Ectodermal cell (in vitro differentiated cells): Measurements from ENCODE around the gene ARHGAP27. TPM values are rescaled to one million over a fixed set of nuclear protein-coding genes. Genes with fewer than 3 reads are reported as not detected.
"Not testable (repeated sequence)": the region's sequence is repeated elsewhere in the genome, so short reads cannot be mapped to it uniquely, and the experiment has no call there.

Source experiments
- H3K27ac ChIP-seq: 2 replicates; pipeline ENCODE4 v1.7.0; 2013; ENCODE audit warnings: mild to moderate bottlenecking, low read depth, low read length; ENCODE audit not compliant: insufficient read depth, poor library complexity, severe bottlenecking
- H3K27me3 ChIP-seq: 2 replicates; pipeline ENCODE4 v1.7.0; 2013; ENCODE audit warnings: mild to moderate bottlenecking, low read length; ENCODE audit not compliant: insufficient read depth, control insufficient read depth, poor library complexity, severe bottlenecking
- H3K36me3 ChIP-seq: one replicate; pipeline ENCODE4 v1.7.0; 2013; ENCODE audit warnings: low read length; ENCODE audit not compliant: control insufficient read depth, insufficient read depth
- H3K4me1 ChIP-seq: one replicate; pipeline ENCODE4 v1.7.0; 2013; ENCODE audit warnings: low read length; ENCODE audit not compliant: control insufficient read depth, insufficient read depth
- H3K4me3 ChIP-seq: 2 replicates; pipeline ENCODE4 v1.7.0; 2013; ENCODE audit warnings: low read depth, low read length, control low read depth; ENCODE audit not compliant: insufficient read depth
- H3K9me3 ChIP-seq: 2 replicates; pipeline ENCODE4 v1.7.0; 2013; ENCODE audit warnings: mild to moderate bottlenecking, low read length, moderate library complexity; ENCODE audit not compliant: control insufficient read depth
- WGBS, 2 experiments: methylation state at CpG; one replicate each; pipeline ENCODE4 v1.1.7; 2013; ENCODE audit warnings: missing lambda C conversion rate in 2 of 2; 5-methylcytosine and 5-hydroxymethylcytosine counted together
- polyA plus RNA-seq, 4 experiments: library from polyadenylated mRNA; stranded (reverse); fragments of 50-300 nt; gene quantifications; one replicate each; pipeline ENCODE4 v1.2.3, GENCODE V29; 2013

Gene ARHGAP27, protein sequence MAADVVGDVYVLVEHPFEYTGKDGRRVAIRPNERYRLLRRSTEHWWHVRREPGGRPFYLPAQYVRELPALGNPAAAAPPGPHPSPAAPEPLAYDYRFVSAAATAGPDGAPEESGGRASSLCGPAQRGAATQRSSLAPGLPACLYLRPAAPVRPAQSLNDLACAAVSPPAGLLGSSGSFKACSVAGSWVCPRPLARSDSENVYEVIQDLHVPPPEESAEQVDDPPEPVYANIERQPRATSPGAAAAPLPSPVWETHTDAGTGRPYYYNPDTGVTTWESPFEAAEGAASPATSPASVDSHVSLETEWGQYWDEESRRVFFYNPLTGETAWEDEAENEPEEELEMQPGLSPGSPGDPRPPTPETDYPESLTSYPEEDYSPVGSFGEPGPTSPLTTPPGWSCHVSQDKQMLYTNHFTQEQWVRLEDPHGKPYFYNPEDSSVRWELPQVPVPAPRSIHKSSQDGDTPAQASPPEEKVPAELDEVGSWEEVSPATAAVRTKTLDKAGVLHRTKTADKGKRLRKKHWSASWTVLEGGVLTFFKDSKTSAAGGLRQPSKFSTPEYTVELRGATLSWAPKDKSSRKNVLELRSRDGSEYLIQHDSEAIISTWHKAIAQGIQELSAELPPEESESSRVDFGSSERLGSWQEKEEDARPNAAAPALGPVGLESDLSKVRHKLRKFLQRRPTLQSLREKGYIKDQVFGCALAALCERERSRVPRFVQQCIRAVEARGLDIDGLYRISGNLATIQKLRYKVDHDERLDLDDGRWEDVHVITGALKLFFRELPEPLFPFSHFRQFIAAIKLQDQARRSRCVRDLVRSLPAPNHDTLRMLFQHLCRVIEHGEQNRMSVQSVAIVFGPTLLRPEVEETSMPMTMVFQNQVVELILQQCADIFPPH
- 2.2 TPM for polyA plus RNA-seq (2013, experiment 1 of 4)
- polyA plus RNA-seq (2013, experiment 2 of 4), result 3.2 TPM
- polyA plus RNA-seq (2013, experiment 3 of 4), result 3.1 TPM
- 1.6 TPM for polyA plus RNA-seq (2013, experiment 4 of 4)

DNA sequence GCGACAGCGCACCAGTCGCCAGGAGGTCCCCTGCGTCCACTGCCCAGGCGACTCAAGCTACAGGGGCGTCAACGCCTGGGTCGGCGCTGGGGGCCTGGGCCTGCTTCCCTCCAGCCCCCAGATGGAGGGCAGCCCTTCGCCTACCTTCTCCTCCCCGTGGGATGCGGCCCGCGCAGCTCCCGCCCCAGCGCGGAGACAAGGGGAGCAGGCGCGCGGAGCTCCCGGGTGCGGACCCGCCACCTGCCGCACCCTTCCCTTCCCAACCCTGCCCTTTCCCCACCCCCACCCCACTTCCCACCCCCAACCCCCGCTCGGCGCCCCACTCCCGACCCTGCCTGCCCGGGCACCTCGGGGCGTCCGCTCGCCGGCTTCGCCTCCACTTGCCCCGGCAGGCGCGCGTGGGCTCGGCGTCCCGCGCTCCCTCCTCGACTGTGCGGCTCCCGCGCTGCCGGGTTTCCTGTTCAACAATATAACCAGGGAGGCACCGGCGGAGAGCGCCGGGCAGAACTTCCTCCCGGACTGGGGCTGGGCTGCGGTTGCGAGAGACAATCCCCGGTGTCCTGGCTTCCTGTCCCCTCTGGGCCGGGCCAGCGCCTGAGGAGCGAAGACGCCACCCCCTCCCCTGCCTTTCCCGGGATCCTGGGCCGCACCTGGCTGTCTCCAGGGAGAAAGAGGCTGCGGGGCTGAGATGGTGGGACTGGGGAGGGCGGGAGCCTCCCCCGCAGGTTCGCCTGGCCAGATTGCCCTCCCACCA is at the start of gene ARHGAP27:
TSS of gene ARHGAP27 (minus strand) at position 466 of the 754 bp plus-strand sequence. CDS start 2,591 bp downstream, outside the sequence.
- Histone ChIP-seq H3K27ac (no peak within 1 kb of the TSS), H3K27me3 (peaks cover 66% of the 10 kb centered on the region), H3K4me3 (peak within 1 kb of the TSS; percentile 38), H3K36me3 (no peaks in the 10 kb centered on the region), H3K9me3 (no peaks in the 10 kb centered on the region), H3K4me1 (peaks cover 13% of the 10 kb centered on the region)
- 2% methylated on average over 61 to 66 of the region's 66 CpGs for WGBS, 2 experiments

DNA sequence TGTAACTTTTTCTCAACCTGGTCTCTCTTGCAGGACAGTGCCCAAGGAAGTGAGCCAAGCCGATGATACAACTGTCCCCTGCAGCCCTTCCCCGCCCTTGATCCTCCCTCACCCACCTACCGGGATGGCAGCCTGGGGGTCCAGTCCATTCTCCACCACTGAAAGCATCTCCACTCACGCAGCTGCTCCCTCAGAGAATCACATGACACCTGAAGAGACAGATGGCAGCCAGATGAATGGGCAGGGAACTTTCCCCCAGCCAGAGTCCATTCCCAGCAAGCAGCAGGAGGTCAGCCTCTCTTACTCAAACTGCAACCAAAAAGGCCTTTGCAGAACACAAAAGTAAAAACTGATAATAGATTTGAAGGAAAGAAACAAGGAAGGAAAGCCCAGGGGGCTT is 49.6 kb upstream of the ARHGAP27 start:
- not testable (repeated sequence) for H3K9me3 ChIP-seq, H3K27ac ChIP-seq
- WGBS, 2 experiments, result 37 to 60% methylated on average over 1 to 2 of the region's 4 CpGs

DNA sequence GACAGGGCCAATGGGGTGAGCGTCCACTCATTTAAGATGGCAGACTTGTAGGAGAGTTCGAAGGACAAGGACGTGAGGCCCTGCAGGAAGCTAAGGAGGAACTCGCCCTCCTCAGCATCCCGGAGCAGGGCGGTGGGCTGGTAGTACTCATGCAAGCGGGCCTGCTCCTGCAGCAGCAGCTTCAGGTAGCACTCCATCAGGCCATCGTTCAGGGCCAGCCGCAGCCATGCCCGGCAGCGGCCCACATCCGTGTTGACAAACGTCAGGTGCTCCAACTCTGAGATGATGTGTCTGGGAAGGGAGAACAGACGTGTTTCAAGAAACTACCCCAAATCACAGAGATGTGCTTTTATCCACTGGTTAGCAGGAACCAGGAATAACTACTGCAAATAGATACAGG is 42.8 kb upstream of the ARHGAP27 start:
- H3K36me3 ChIP-seq, H3K27ac ChIP-seq, H3K4me3 ChIP-seq, H3K4me1 ChIP-seq, H3K27me3 ChIP-seq, H3K9me3 ChIP-seq: not testable (repeated sequence)
- WGBS, 2 experiments, result 95 to 97% methylated on average over 14 of the region's 14 CpGs

More for the DNA sequence above, 49.6 kb upstream of the ARHGAP27 start:
- not testable (repeated sequence) for H3K36me3 ChIP-seq, H3K4me3 ChIP-seq, H3K27me3 ChIP-seq, H3K4me1 ChIP-seq

DNA sequence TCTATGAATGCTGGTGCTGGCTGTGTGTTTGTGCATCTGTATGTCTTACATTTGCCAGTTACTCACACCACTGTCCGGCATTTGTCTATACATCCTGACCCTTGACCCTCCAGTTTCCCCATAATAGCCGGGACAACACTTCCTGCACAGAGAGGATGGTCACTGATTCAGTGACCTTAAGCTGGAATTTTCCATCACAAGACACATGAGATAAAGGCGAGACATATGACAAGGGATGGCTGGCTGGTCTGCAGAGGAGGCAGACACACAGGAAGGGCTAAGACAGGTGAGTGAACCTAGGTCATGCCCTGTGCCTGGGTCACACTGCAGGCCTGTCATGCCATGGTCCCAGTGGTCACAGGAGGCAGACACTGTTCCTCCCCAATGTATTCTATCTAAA is 39.6 kb upstream of the ARHGAP27 start:
- H3K4me1 ChIP-seq, H3K27me3 ChIP-seq, H3K36me3 ChIP-seq, H3K27ac ChIP-seq, H3K9me3 ChIP-seq, H3K4me3 ChIP-seq: not testable (repeated sequence)
- 87 to 92% methylated on average over 3 of the region's 3 CpGs for WGBS, 2 experiments

DNA sequence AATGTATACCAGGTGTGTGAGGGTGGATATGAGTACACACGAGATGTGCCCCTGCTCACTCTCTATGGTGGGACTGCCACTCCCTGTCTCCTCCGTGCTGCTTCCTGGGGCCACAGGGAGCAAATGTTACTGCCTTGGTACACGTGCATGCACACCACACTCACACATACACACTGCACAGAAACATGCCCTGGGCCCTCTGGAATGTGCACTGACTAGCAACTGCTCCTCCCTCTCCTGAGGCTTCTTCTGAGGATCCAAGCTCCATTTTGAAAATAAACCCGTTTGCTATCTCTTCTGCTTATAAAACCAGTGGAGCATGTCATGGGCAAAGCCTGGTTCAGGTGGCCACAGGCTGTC is 36.5 kb upstream of the ARHGAP27 start:
- not testable (repeated sequence) for H3K4me3 ChIP-seq, H3K27ac ChIP-seq, H3K36me3 ChIP-seq, H3K27me3 ChIP-seq, H3K4me1 ChIP-seq, H3K9me3 ChIP-seq
- 79 to 80% methylated on average over 4 of the region's 4 CpGs for WGBS, 2 experiments

DNA sequence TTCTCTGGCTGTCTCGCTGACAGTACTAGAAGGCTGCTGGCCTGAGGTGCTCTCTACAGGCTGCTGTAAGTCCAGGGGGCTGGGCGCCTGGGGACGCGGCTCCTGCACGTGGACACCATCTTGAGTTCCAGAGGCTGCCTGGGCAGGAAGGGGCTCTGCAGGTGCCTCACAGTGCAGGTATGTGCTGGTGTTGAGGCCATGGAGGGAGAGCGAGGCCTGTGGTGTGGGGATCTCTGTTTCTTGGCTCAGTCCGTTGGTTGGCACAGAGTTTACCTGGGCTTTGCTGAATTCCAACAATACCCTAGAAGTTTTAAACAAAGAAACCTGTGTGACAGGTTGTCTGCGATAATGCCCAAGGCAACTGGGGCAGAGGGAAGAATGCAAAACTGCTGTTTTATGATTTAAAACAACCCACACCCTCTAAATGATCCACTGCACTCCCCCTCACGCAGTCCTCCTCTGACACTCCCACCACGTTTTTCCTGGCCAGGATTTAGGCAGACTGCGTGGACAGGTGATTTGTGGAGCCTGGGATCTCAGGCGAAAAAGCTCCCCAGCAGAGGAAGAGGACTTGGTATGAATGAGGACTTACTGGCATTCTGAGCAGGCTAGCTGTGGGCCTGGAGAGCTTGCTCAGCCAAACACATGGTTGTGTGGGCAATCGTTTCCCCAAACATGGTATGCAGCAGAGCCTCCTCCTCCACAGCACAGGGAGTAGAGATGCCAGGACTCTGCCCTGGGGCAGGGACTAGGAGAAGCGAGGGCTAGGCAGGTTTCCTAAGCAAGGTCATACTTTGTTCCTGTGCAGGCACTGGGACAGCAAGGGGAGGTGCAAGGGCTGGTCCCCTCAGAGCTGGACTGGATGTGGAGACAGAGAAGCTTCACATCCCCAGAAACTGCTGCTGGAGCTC is 35.9 kb upstream of the ARHGAP27 start:
- not testable (repeated sequence) for H3K4me3 ChIP-seq, H3K4me1 ChIP-seq, H3K9me3 ChIP-seq, H3K27me3 ChIP-seq, H3K36me3 ChIP-seq, H3K27ac ChIP-seq
- WGBS, 2 experiments, result 90 to 97% methylated on average over 7 to 9 of the region's 14 CpGs

DNA sequence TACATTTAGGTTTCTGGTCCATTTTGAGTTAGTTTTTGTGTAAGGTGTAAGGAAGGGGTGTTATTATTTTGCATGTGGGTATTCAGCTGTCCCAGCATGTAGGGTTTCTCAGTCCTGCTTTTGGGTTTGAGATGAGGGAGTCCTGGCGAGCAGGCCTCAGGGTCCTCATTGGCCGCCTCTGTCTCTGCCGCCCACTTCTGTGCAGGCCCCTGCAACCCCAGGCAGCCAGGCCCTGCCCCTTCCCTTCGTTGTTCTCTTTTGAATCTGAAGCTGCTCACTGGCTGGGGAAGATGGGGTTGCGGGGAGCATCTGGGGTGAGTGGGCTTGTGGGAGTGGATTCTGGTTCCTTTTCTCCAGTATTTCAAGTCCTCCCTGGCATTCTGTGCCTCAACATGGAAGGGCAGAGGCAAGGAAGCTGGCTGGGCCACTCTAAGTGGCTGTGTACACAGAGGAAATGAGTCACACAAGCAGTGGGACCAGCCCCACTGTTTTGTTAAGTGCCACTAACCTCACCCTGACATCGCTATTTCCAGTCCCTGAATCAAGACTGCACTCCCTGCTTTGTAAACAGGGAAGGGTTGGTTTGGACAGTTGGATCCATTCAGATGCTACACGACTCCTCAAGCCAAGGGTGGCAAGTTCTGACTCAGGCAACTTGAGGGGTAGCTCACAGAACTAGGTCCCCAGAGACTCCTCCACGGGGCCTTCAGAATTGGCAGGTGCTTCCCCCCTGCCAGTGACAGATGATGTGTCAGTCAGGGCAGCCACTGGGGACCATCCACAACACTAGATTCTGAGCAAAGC is 29.1 kb upstream of the ARHGAP27 start:
- not testable (repeated sequence) for H3K4me1 ChIP-seq, H3K36me3 ChIP-seq, H3K4me3 ChIP-seq, H3K27me3 ChIP-seq, H3K9me3 ChIP-seq, H3K27ac ChIP-seq
- 78 to 86% methylated on average over 5 of the region's 8 CpGs for WGBS, 2 experiments

DNA sequence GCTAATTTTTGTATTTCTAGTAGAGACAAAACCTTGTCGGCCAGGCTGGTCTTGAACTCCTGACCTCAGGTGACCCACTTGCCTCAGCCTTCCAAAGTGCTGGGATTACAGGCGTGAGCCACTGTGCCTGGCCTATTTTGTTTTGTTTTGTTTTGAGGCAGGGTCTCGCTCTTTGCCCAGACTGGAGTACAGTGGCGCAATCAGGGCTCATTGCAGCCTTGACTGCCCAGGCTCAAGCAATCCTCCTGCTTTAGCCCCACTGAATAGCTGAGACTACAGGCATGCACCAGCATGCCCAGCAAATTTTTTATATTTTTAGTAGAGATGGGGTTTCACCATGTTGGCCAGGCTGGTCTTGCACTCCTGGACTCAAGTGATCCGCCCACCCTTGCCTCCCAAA is 27.8 kb upstream of the ARHGAP27 start:
- not testable (repeated sequence) for H3K27ac ChIP-seq, H3K4me1 ChIP-seq, H3K27me3 ChIP-seq, H3K36me3 ChIP-seq, H3K4me3 ChIP-seq, H3K9me3 ChIP-seq
- 94 to 97% methylated on average over 5 of the region's 5 CpGs for WGBS, 2 experiments

DNA sequence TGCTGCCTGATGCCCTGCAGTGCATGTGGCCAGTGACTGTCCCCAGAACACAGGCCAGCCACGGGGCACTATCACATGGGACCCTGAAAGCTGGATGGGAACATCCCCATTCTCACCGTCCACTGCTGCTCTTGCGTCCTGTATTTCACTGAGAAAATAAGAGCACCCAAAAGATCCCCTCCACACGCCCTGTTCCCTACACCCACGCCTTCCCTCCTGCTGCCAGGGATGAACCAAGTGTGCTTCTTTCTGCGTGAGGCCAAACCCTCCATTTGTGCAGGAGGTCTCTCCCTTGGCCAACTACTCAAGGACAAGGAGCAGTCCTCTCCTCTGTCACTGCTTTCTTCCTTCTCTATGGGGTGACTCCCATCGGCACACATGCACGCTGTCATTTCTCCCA is 21.7 kb upstream of the ARHGAP27 start:
- not testable (repeated sequence) for H3K36me3 ChIP-seq, H3K27me3 ChIP-seq, H3K27ac ChIP-seq, H3K4me1 ChIP-seq, H3K9me3 ChIP-seq, H3K4me3 ChIP-seq
- 94 to 95% methylated on average over 7 of the region's 8 CpGs for WGBS, 2 experiments
